ENCODE measurements around the gene MVB12B. TPM values are rescaled to one million over a fixed set of nuclear protein-coding genes. Genes with fewer than 3 reads are reported as not detected.
"Not testable (repeated sequence)": the region's sequence is repeated elsewhere in the genome, so short reads cannot be mapped to it uniquely, and the experiment has no call there.

The MVB12B gene
- 10 to 100 TPM; 33.5 to 34.1 TPM for total RNA-seq

- peaks cover 8% of the 10 kb centered on the region for H3K36me3 Mint-ChIP-seq
- peak within 1 kb of the TSS; percentile 95 for H3K27ac Mint-ChIP-seq
- H3K4me1 Mint-ChIP-seq, result peaks cover 44% of the 10 kb centered on the region
- peak within 1 kb of the TSS; percentile 86 for H3K4me3 Mint-ChIP-seq
- H3K27me3 Mint-ChIP-seq, result no peaks in the 10 kb centered on the region
- ATAC-seq (ENCODE audit: low read depth) (peak; percentile 20), DNase-seq (peak; percentile 80)
- H3K9me3 Mint-ChIP-seq, result peaks cover 7% of the 10 kb centered on the region
- POLR2A ChIA-PET, result interaction anchor here (1.3 to 3.7 kb wide), 3 partner anchors 8 to 144 kb away, joined by 4 to 18 read pairs (median 12); no protein-coding TSS in a partner anchor
Observed at GRCh38 chr9:126326228-126327005, at the start of gene MVB12B. Gene MVB12B (plus strand): TSS chr9:126326829. CDS start chr9:126326930, 101 bp downstream.

GRCh38 chr9:126283799-126284465, 42.7 kb upstream of the MVB12B start:
- H3K4me3 Mint-ChIP-seq, result no peak overlapping the region
- H3K27ac Mint-ChIP-seq, result no peak overlapping the region
- H3K36me3 Mint-ChIP-seq, result no peaks in the 10 kb centered on the region
- no peak for DNase-seq
- no peaks in the 10 kb centered on the region for H3K4me1 Mint-ChIP-seq
- no peaks in the 10 kb centered on the region for H3K9me3 Mint-ChIP-seq
- POLR2A ChIA-PET, result no interaction called here
- ATAC-seq (ENCODE audit: low read depth), result no peak
- peaks cover 14% of the 10 kb centered on the region for H3K27me3 Mint-ChIP-seq

- H3K27me3 Mint-ChIP-seq; DNase-seq; H3K9me3 Mint-ChIP-seq; H3K36me3 Mint-ChIP-seq; POLR2A ChIA-PET; H3K4me3 Mint-ChIP-seq; H3K27ac Mint-ChIP-seq; H3K4me1 Mint-ChIP-seq; ATAC-seq (ENCODE audit: low read depth): not testable (repeated sequence)
Observed at GRCh38 chr9:126285652-126286051, 41.0 kb upstream of the MVB12B start.

- peaks cover 4% of the 10 kb centered on the region for H3K27me3 Mint-ChIP-seq
- H3K4me1 Mint-ChIP-seq, result no peaks in the 10 kb centered on the region
- no peaks in the 10 kb centered on the region for H3K9me3 Mint-ChIP-seq
- DNase-seq, result no peak
- no peak overlapping the region for H3K27ac Mint-ChIP-seq
- ATAC-seq (ENCODE audit: low read depth), result no peak
- H3K36me3 Mint-ChIP-seq, result no peaks in the 10 kb centered on the region
- POLR2A ChIA-PET, result no interaction called here
- no peak overlapping the region for H3K4me3 Mint-ChIP-seq
Observed at GRCh38 chr9:126287166-126287866, 39.3 kb upstream of the MVB12B start.

GRCh38 chr9:126290871-126291270, 35.8 kb upstream of the MVB12B start:
- Mint-ChIP-seq H3K27me3 (no peaks in the 10 kb centered on the region), H3K4me3 (no peak overlapping the region), H3K36me3 (no peaks in the 10 kb centered on the region), H3K27ac (no peak overlapping the region), H3K4me1 (no peaks in the 10 kb centered on the region), H3K9me3 (no peaks in the 10 kb centered on the region)
- no peak for DNase-seq
- POLR2A ChIA-PET, result no interaction called here
- no peak for ATAC-seq (ENCODE audit: low read depth)

- H3K4me3 Mint-ChIP-seq, result no peak overlapping the region
- no peak for ATAC-seq (ENCODE audit: low read depth)
- no peaks in the 10 kb centered on the region for H3K9me3 Mint-ChIP-seq
- no peak overlapping the region for H3K27ac Mint-ChIP-seq
- no peaks in the 10 kb centered on the region for H3K36me3 Mint-ChIP-seq
- POLR2A ChIA-PET, result no interaction called here
- no peak for DNase-seq
- H3K27me3 Mint-ChIP-seq, result no peaks in the 10 kb centered on the region
- H3K4me1 Mint-ChIP-seq, result no peaks in the 10 kb centered on the region
Observed at GRCh38 chr9:126291925-126292324, 34.7 kb upstream of the MVB12B start.

GRCh38 chr9:126292736-126293521, 33.7 kb upstream of the MVB12B start:
- POLR2A ChIA-PET, result no interaction called here
- ATAC-seq (ENCODE audit: low read depth), result no peak
- Mint-ChIP-seq H3K4me1 (no peaks in the 10 kb centered on the region), H3K27ac (no peak overlapping the region), H3K27me3 (no peaks in the 10 kb centered on the region), H3K4me3 (no peak overlapping the region), H3K9me3 (no peaks in the 10 kb centered on the region), H3K36me3 (no peaks in the 10 kb centered on the region)
- DNase-seq, result no peak

GRCh38 chr9:126293522-126293889, 33.1 kb upstream of the MVB12B start:
- DNase-seq (no peak), ATAC-seq (ENCODE audit: low read depth) (no peak)
- Mint-ChIP-seq H3K9me3 (no peaks in the 10 kb centered on the region), H3K36me3 (no peaks in the 10 kb centered on the region), H3K27ac (no peak overlapping the region), H3K4me1 (no peaks in the 10 kb centered on the region), H3K4me3 (no peak overlapping the region), H3K27me3 (no peaks in the 10 kb centered on the region)
- POLR2A ChIA-PET, result no interaction called here

- Mint-ChIP-seq H3K27me3 (no peaks in the 10 kb centered on the region), H3K36me3 (no peaks in the 10 kb centered on the region), H3K4me3 (no peak overlapping the region), H3K4me1 (no peaks in the 10 kb centered on the region), H3K9me3 (no peaks in the 10 kb centered on the region), H3K27ac (no peak overlapping the region)
- POLR2A ChIA-PET, result no interaction called here
- DNase-seq (no peak), ATAC-seq (ENCODE audit: low read depth) (no peak)
Observed at GRCh38 chr9:126294331-126295081, 32.1 kb upstream of the MVB12B start.

- DNase-seq, result no peak
- Mint-ChIP-seq H3K27me3 (no peaks in the 10 kb centered on the region), H3K4me1 (no peaks in the 10 kb centered on the region), H3K4me3 (no peak overlapping the region), H3K36me3 (no peaks in the 10 kb centered on the region), H3K9me3 (no peaks in the 10 kb centered on the region), H3K27ac (no peak overlapping the region)
- no peak for ATAC-seq (ENCODE audit: low read depth)
- POLR2A ChIA-PET, result no interaction called here
Observed at GRCh38 chr9:126295082-126295477, 31.5 kb upstream of the MVB12B start.

GRCh38 chr9:126295516-126295915, 31.1 kb upstream of the MVB12B start:
- H3K4me1 Mint-ChIP-seq, result no peaks in the 10 kb centered on the region
- no peaks in the 10 kb centered on the region for H3K36me3 Mint-ChIP-seq
- H3K27ac Mint-ChIP-seq, result no peak overlapping the region
- no peaks in the 10 kb centered on the region for H3K27me3 Mint-ChIP-seq
- no peak for DNase-seq
- no peaks in the 10 kb centered on the region for H3K9me3 Mint-ChIP-seq
- ATAC-seq (ENCODE audit: low read depth), result no peak
- H3K4me3 Mint-ChIP-seq, result no peak overlapping the region
- POLR2A ChIA-PET, result no interaction called here

GRCh38 chr9:126295936-126296600, 30.6 kb upstream of the MVB12B start:
- no peak overlapping the region for H3K4me3 Mint-ChIP-seq
- DNase-seq, result no peak
- POLR2A ChIA-PET, result interaction anchor here (0.6 kb wide), 1 partner anchor 857 kb away, joined by 3 read pairs; no protein-coding TSS in a partner anchor
- no peak for ATAC-seq (ENCODE audit: low read depth)
- no peaks in the 10 kb centered on the region for H3K9me3 Mint-ChIP-seq
- no peaks in the 10 kb centered on the region for H3K27me3 Mint-ChIP-seq
- no peak overlapping the region for H3K27ac Mint-ChIP-seq
- H3K4me1 Mint-ChIP-seq, result no peaks in the 10 kb centered on the region
- H3K36me3 Mint-ChIP-seq, result no peaks in the 10 kb centered on the region

Data from activated naive CD8-positive, alpha-beta T cell treated with anti-CD3 and anti-CD28 coated beads, Interleukin-2, amount 10 ng/mL, durations not matched to agents 7 days and 5 days (primary cell).